Measurements from ENCODE around the gene ITSN2. TPM values are rescaled to one million over a fixed set of nuclear protein-coding genes. Genes with fewer than 3 reads are reported as not detected.
"Not testable (repeated sequence)": the region's sequence is repeated elsewhere in the genome, so short reads cannot be mapped to it uniquely, and the experiment has no call there.

ITSN2 gene
- total RNA-seq, 4 donors from 2014 or later: 33.9 to 66.7 (median 42.4) TPM

DNA sequence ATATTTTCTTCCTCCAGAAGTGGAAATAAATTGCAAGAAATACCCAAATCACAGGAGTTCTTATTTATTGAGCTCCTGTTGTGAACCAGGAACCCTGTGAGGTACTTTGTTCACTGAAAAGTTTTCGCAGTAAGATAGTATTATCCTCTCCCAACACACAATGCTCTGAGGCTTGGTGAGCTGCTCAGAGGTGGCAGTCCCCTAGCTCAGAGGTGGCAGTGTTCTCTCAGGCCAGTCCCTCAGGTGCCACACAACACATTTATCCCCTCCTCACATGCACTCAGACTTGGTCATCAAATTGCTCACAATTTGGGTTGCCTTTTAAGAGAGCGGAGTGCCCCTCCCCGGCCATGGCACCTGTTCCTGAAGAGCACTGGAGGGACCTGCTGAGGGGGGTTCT is 159.5 kb downstream of the ITSN2 start:
- H3K27ac ChIP-seq: no peak overlapping the region
- H3K9me3 ChIP-seq: no peaks in the 10 kb centered on the region
- no peak for TF ChIP-seq POLR2A (IDR thresholded peaks at IDR 0.05)
- no peak for TF ChIP-seq CTCF (IDR thresholded peaks at IDR 0.05 in 4 of 5, conservative IDR thresholded peaks at IDR 0.05 in 1 of 5)
- in situ Hi-C loops (cut with MboI; ENCODE audit: low sequenced_read_pairs in 4 of 4) (no loop called here), intact Hi-C loops (cut with DNase I; ENCODE audit: low total_unique reads) (no loop called here)
- DNase-seq (no peak), ATAC-seq (no peak)
- H3K27me3 ChIP-seq: no peaks in the 10 kb centered on the region
- no peak overlapping the region for H3K4me3 ChIP-seq
- H3K4me1 ChIP-seq: peaks cover 0 to 6% of the 10 kb centered on the region in 2 donors
- peaks cover 0 to 28% of the 10 kb centered on the region in 2 donors for H3K36me3 ChIP-seq

GRCh38 chr2:24199968-24200590 is 160.3 kb downstream of the ITSN2 start:
- H3K4me1 ChIP-seq: peaks cover 0 to 6% of the 10 kb centered on the region in 2 donors
- DNase-seq (no peak), ATAC-seq (no peak)
- TF ChIP-seq POLR2A (IDR thresholded peaks at IDR 0.05) (no peak), CTCF (IDR thresholded peaks at IDR 0.05 in 4 of 5, conservative IDR thresholded peaks at IDR 0.05 in 1 of 5) (no peak)
- H3K27me3 ChIP-seq: no peaks in the 10 kb centered on the region
- peaks cover 0 to 21% of the 10 kb centered on the region in 2 donors for H3K36me3 ChIP-seq
- in situ Hi-C loops (cut with MboI; ENCODE audit: low sequenced_read_pairs in 4 of 4) (no loop called here), intact Hi-C loops (cut with DNase I; ENCODE audit: low total_unique reads) (no loop called here)
- no peak overlapping the region for H3K4me3 ChIP-seq
- H3K9me3 ChIP-seq: no peaks in the 10 kb centered on the region
- no peak overlapping the region for H3K27ac ChIP-seq

DNA sequence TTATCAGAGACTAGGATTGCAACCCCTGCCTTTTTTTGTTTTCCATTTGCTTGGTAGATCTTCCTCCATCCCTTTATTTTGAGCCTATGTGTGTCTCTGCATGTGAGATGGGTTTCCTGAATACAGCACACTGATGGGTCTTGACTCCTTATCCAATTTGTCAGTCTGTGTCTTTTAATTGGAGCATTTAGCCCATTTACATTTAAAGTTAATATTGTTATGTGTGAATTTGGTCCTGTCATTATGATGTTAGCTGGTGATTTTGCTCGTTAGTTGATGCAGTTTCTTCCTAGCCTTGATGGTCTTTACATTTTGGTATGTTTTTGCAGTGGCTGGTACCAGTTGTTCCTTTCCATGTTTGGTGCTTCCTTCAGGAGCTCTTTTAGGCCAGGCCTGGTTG is 163.1 kb downstream of the ITSN2 start:
- DNase-seq; H3K4me1 ChIP-seq; in situ Hi-C loops (cut with MboI; ENCODE audit: low sequenced_read_pairs in 4 of 4); H3K4me3 ChIP-seq; H3K9me3 ChIP-seq; ATAC-seq; H3K27ac ChIP-seq; H3K36me3 ChIP-seq; intact Hi-C loops (cut with DNase I; ENCODE audit: low total_unique reads); H3K27me3 ChIP-seq: not testable (repeated sequence)

DNA sequence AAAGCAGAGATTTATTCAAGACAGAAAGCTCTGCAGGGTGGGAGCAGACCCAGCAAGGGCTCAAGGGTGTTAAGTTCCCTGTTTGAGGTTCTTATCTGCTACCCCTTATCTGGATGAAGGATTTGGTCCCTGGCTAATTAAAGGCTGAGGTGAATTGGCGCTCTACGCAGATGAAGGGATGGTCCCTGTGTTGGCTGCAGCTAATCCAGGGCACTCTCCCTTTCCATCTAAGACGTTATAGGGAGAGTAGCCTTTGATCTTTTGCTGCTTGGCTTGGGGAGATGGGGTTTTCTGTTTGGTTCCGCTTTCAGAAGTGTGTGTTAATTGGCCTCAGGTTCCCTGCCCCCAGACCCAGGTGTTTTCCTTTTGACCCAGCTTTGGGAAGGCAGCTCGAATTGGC is 168.5 kb downstream of the ITSN2 start:
- Histone ChIP-seq H3K27ac (no peak overlapping the region), H3K36me3 (no peaks in the 10 kb centered on the region), H3K4me1 (no peaks in the 10 kb centered on the region), H3K9me3 (no peaks in the 10 kb centered on the region), H3K4me3 (no peak overlapping the region), H3K27me3 (no peaks in the 10 kb centered on the region)
- TF ChIP-seq CTCF (IDR thresholded peaks at IDR 0.05 in 4 of 5, conservative IDR thresholded peaks at IDR 0.05 in 1 of 5) (no peak), POLR2A (IDR thresholded peaks at IDR 0.05) (no peak)
- in situ Hi-C loops (cut with MboI; ENCODE audit: low sequenced_read_pairs in 4 of 4): no loop called here
- no peak for ATAC-seq
- DNase-seq: no peak
- intact Hi-C loops (cut with DNase I; ENCODE audit: low total_unique reads): no loop called here

DNA sequence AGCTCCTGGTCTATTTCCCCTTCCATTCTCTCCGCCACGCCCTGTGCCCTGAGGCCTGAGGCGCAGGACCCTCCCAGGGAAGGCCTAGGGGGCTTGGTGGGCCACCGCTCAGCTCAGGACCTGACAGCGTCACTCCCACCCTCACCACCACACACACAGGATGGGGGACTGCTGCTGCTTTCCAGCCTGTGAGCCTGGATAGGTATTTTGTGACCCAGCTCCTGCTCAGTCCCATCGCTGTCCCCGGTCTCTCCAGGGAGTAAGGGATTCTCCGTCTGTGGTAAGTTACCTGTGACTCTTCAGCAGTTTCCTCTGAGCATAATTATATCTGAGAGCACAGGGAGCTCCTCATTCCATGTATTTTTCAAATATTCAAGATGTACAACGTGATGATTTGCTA is 169.2 kb downstream of the ITSN2 start:
- H3K4me1 ChIP-seq: no peaks in the 10 kb centered on the region
- TF ChIP-seq CTCF (IDR thresholded peaks at IDR 0.05 in 4 of 5, conservative IDR thresholded peaks at IDR 0.05 in 1 of 5) (no peak), POLR2A (IDR thresholded peaks at IDR 0.05) (no peak)
- intact Hi-C loops (cut with DNase I; ENCODE audit: low total_unique reads): no loop called here
- ATAC-seq (no peak), DNase-seq (no peak)
- in situ Hi-C loops (cut with MboI; ENCODE audit: low sequenced_read_pairs in 4 of 4): no loop called here
- no peak overlapping the region for H3K27ac ChIP-seq
- H3K9me3 ChIP-seq: no peaks in the 10 kb centered on the region
- H3K27me3 ChIP-seq: no peaks in the 10 kb centered on the region
- H3K36me3 ChIP-seq: no peaks in the 10 kb centered on the region
- H3K4me3 ChIP-seq: no peak overlapping the region
